ENCODE results near the gene TMEM53. TPM values are rescaled to one million over a fixed set of nuclear protein-coding genes. Genes with fewer than 3 reads are reported as not detected.

Gene TMEM53
- total and polyA plus RNA-seq, 2 donors (not counting 1 experiment from before 2014, with no cell fraction given) = 8.1 to 11.6 TPM

- DNase-seq (ENCODE audit: low read depth in 2 of 2) = no peak
- no peak for TF ChIP-seq EZH2 (IDR thresholded peaks at IDR 0.05; ENCODE audit: low read length, missing control alignments)
- TF ChIP-seq CTCF (conservative IDR thresholded peaks at IDR 0.05 in 1 of 2, IDR thresholded peaks at IDR 0.05 in 1 of 2; ENCODE audit: low read depth in 1 of 2, low read length in 2 of 2) = no peak
- no peaks in the 10 kb centered on the region for H3K79me2 ChIP-seq (ENCODE audit: control insufficient read depth, insufficient read depth, low read length)
Measured at GRCh38 chr1:44693159-44693558, 18.9 kb upstream of the TMEM53 start.

GRCh38 chr1:44689447-44689765 is 15.1 kb upstream of the TMEM53 start:
- Histone ChIP-seq H3K4me3 (replicated peaks in 1 of 4; ENCODE audit: control extremely low read depth in 1 of 4, insufficient read depth in 1 of 4, low read depth in 3 of 4, low read length in 4 of 4) (no peak overlapping the region), H3K4me2 (ENCODE audit: extremely low read depth, insufficient read depth, low read length) (no peak overlapping the region), H3K79me2 (ENCODE audit: control insufficient read depth, insufficient read depth, low read length) (no peaks in the 10 kb centered on the region), H3K27ac (ENCODE audit: insufficient read depth, low read length) (no peak overlapping the region), H3K36me3 (ENCODE audit: control insufficient read depth, insufficient read depth, low read length) (no peaks in the 10 kb centered on the region), H3K4me1 (ENCODE audit: control insufficient read depth, extremely low read depth, insufficient read depth, low read length) (no peaks in the 10 kb centered on the region), H3K9ac (ENCODE audit: insufficient read depth, low read length) (no peak overlapping the region), H3K27me3 (ENCODE audit: control insufficient read depth, insufficient read depth, low read length) (no peaks in the 10 kb centered on the region), H2AFZ (ENCODE audit: low read length) (no peak overlapping the region), H4K20me1 (ENCODE audit: control insufficient read depth, extremely low read depth, insufficient read depth, low read length) (no peaks in the 10 kb centered on the region), H3K9me3 (ENCODE audit: control insufficient read depth, insufficient read depth, low read depth, low read length) (no peaks in the 10 kb centered on the region)
- no peak for TF ChIP-seq CTCF (conservative IDR thresholded peaks at IDR 0.05 in 1 of 2, IDR thresholded peaks at IDR 0.05 in 1 of 2; ENCODE audit: low read depth in 1 of 2, low read length in 2 of 2)
- no peak for TF ChIP-seq EZH2 (IDR thresholded peaks at IDR 0.05; ENCODE audit: low read length, missing control alignments)
- DNase-seq (ENCODE audit: low read depth in 2 of 2) = no peak

More at GRCh38 chr1:44693159-44693558, 18.9 kb upstream of the TMEM53 start:
- no peak overlapping the region for H3K4me2 ChIP-seq (ENCODE audit: extremely low read depth, insufficient read depth, low read length)
- no peaks in the 10 kb centered on the region for H3K9me3 ChIP-seq (ENCODE audit: control insufficient read depth, insufficient read depth, low read depth, low read length)
- no peaks in the 10 kb centered on the region for H3K4me1 ChIP-seq (ENCODE audit: control insufficient read depth, extremely low read depth, insufficient read depth, low read length)
- H3K36me3 ChIP-seq (ENCODE audit: control insufficient read depth, insufficient read depth, low read length) = no peaks in the 10 kb centered on the region
- H2AFZ ChIP-seq (ENCODE audit: low read length) = no peak overlapping the region
- no peaks in the 10 kb centered on the region for H4K20me1 ChIP-seq (ENCODE audit: control insufficient read depth, extremely low read depth, insufficient read depth, low read length)
- no peak overlapping the region for H3K27ac ChIP-seq (ENCODE audit: insufficient read depth, low read length)
- no peaks in the 10 kb centered on the region for H3K27me3 ChIP-seq (ENCODE audit: control insufficient read depth, insufficient read depth, low read length)
- no peak overlapping the region for H3K4me3 ChIP-seq (replicated peaks in 1 of 4; ENCODE audit: control extremely low read depth in 1 of 4, insufficient read depth in 1 of 4, low read depth in 3 of 4, low read length in 4 of 4)
- no peak overlapping the region for H3K9ac ChIP-seq (ENCODE audit: insufficient read depth, low read length)

GRCh38 chr1:44688760-44689446 is 14.6 kb upstream of the TMEM53 start:
- TF ChIP-seq EZH2 (IDR thresholded peaks at IDR 0.05; ENCODE audit: low read length, missing control alignments) = no peak
- no peak for TF ChIP-seq CTCF (conservative IDR thresholded peaks at IDR 0.05 in 1 of 2, IDR thresholded peaks at IDR 0.05 in 1 of 2; ENCODE audit: low read depth in 1 of 2, low read length in 2 of 2)
- H3K27me3 ChIP-seq (ENCODE audit: control insufficient read depth, insufficient read depth, low read length) = no peaks in the 10 kb centered on the region
- no peak overlapping the region for H3K27ac ChIP-seq (ENCODE audit: insufficient read depth, low read length)
- H3K9me3 ChIP-seq (ENCODE audit: control insufficient read depth, insufficient read depth, low read depth, low read length) = no peaks in the 10 kb centered on the region
- H3K4me2 ChIP-seq (ENCODE audit: extremely low read depth, insufficient read depth, low read length) = no peak overlapping the region
- no peak overlapping the region for H2AFZ ChIP-seq (ENCODE audit: low read length)
- H3K4me1 ChIP-seq (ENCODE audit: control insufficient read depth, extremely low read depth, insufficient read depth, low read length) = no peaks in the 10 kb centered on the region
- H3K36me3 ChIP-seq (ENCODE audit: control insufficient read depth, insufficient read depth, low read length) = no peaks in the 10 kb centered on the region
- DNase-seq (ENCODE audit: low read depth in 2 of 2) = no peak
- no peaks in the 10 kb centered on the region for H3K79me2 ChIP-seq (ENCODE audit: control insufficient read depth, insufficient read depth, low read length)
- no peaks in the 10 kb centered on the region for H4K20me1 ChIP-seq (ENCODE audit: control insufficient read depth, extremely low read depth, insufficient read depth, low read length)
- H3K4me3 ChIP-seq (replicated peaks in 1 of 4; ENCODE audit: control extremely low read depth in 1 of 4, insufficient read depth in 1 of 4, low read depth in 3 of 4, low read length in 4 of 4) = no peak overlapping the region
- no peak overlapping the region for H3K9ac ChIP-seq (ENCODE audit: insufficient read depth, low read length)
